ENCODE measurements around the gene C2orf74.
A peak's percentile ranks its signal among the peaks of the same experiment; 100 is the strongest.
"Not testable (repeated sequence)": the region's sequence is repeated elsewhere in the genome, so short reads cannot be mapped to it uniquely, and the experiment has no call there.

C2orf74 gene

GRCh38 chr2:61180686-61181085 lies 18.7 kb downstream of the C2orf74 start:
- Mint-ChIP-seq H3K27ac (peak overlapping the region; percentile 89), H3K4me3 (peak overlapping the region; percentile 32), H3K4me1 (peaks cover 54% of the 10 kb centered on the region), H3K27me3 (no peaks in the 10 kb centered on the region), H3K36me3 (peaks cover 60% of the 10 kb centered on the region), H3K9me3 (no peaks in the 10 kb centered on the region)
- no peak for ATAC-seq

- peak overlapping the region; percentile 30 for H3K4me3 Mint-ChIP-seq
- H3K9me3 Mint-ChIP-seq = no peaks in the 10 kb centered on the region
- H3K36me3 Mint-ChIP-seq = peaks cover 68% of the 10 kb centered on the region
- H3K27ac Mint-ChIP-seq = peak overlapping the region; percentile 89
- H3K27me3 Mint-ChIP-seq = no peaks in the 10 kb centered on the region
- ATAC-seq = no peak
- H3K4me1 Mint-ChIP-seq = peaks cover 49% of the 10 kb centered on the region
Observed at GRCh38 chr2:61181382-61182058, 19.5 kb downstream of the C2orf74 start.

- peaks cover 71% of the 10 kb centered on the region for H3K36me3 Mint-ChIP-seq
- no peak overlapping the region for H3K4me3 Mint-ChIP-seq
- peak overlapping the region; percentile 89 for H3K27ac Mint-ChIP-seq
- H3K27me3 Mint-ChIP-seq = no peaks in the 10 kb centered on the region
- no peaks in the 10 kb centered on the region for H3K9me3 Mint-ChIP-seq
- H3K4me1 Mint-ChIP-seq = peaks cover 48% of the 10 kb centered on the region
- no peak for ATAC-seq
Observed at GRCh38 chr2:61182059-61182383, 20.0 kb downstream of the C2orf74 start.

GRCh38 chr2:61183795-61184194 lies 21.8 kb downstream of the C2orf74 start:
- no peaks in the 10 kb centered on the region for H3K9me3 Mint-ChIP-seq
- H3K4me1 Mint-ChIP-seq = peaks cover 38% of the 10 kb centered on the region
- peaks cover 75% of the 10 kb centered on the region for H3K36me3 Mint-ChIP-seq
- H3K27me3 Mint-ChIP-seq = no peaks in the 10 kb centered on the region
- H3K4me3 Mint-ChIP-seq = no peak overlapping the region
- no peak for ATAC-seq
- no peak overlapping the region for H3K27ac Mint-ChIP-seq

GRCh38 chr2:61184263-61184662 lies 22.3 kb downstream of the C2orf74 start:
- no peak for ATAC-seq
- no peak overlapping the region for H3K27ac Mint-ChIP-seq
- H3K36me3 Mint-ChIP-seq = peaks cover 76% of the 10 kb centered on the region
- H3K4me3 Mint-ChIP-seq = no peak overlapping the region
- H3K4me1 Mint-ChIP-seq = peaks cover 33% of the 10 kb centered on the region
- H3K9me3 Mint-ChIP-seq = no peaks in the 10 kb centered on the region
- no peaks in the 10 kb centered on the region for H3K27me3 Mint-ChIP-seq

- Mint-ChIP-seq H3K27me3 (no peaks in the 10 kb centered on the region), H3K4me3 (no peak overlapping the region), H3K36me3 (peaks cover 74% of the 10 kb centered on the region), H3K4me1 (peaks cover 23% of the 10 kb centered on the region), H3K27ac (no peak overlapping the region), H3K9me3 (no peaks in the 10 kb centered on the region)
- no peak for ATAC-seq
Observed at GRCh38 chr2:61185231-61185728, 23.3 kb downstream of the C2orf74 start.

- H3K36me3 Mint-ChIP-seq = peaks cover 71% of the 10 kb centered on the region
- no peak for ATAC-seq
- peak overlapping the region; percentile 27 for H3K27ac Mint-ChIP-seq
- no peaks in the 10 kb centered on the region for H3K27me3 Mint-ChIP-seq
- H3K9me3 Mint-ChIP-seq = no peaks in the 10 kb centered on the region
- H3K4me3 Mint-ChIP-seq = no peak overlapping the region
- peaks cover 6% of the 10 kb centered on the region for H3K4me1 Mint-ChIP-seq
Observed at GRCh38 chr2:61187085-61187484, 25.1 kb downstream of the C2orf74 start.

GRCh38 chr2:61193670-61194561 lies 31.9 kb downstream of the C2orf74 start:
- H3K36me3 Mint-ChIP-seq = peaks cover 38% of the 10 kb centered on the region
- peak overlapping the region; percentile 22 for H3K27ac Mint-ChIP-seq
- ATAC-seq = no peak
- no peak overlapping the region for H3K4me3 Mint-ChIP-seq
- no peaks in the 10 kb centered on the region for H3K9me3 Mint-ChIP-seq
- no peaks in the 10 kb centered on the region for H3K4me1 Mint-ChIP-seq
- H3K27me3 Mint-ChIP-seq = no peaks in the 10 kb centered on the region

GRCh38 chr2:61194646-61195045 lies 32.7 kb downstream of the C2orf74 start:
- H3K9me3 Mint-ChIP-seq, H3K27ac Mint-ChIP-seq, H3K4me3 Mint-ChIP-seq, ATAC-seq, H3K4me1 Mint-ChIP-seq, H3K27me3 Mint-ChIP-seq: not testable (repeated sequence)
- H3K36me3 Mint-ChIP-seq = peaks cover 37% of the 10 kb centered on the region

GRCh38 chr2:61196671-61197070 lies 34.7 kb downstream of the C2orf74 start:
- no peaks in the 10 kb centered on the region for H3K27me3 Mint-ChIP-seq
- no peak overlapping the region for H3K4me3 Mint-ChIP-seq
- H3K9me3 Mint-ChIP-seq = no peaks in the 10 kb centered on the region
- H3K27ac Mint-ChIP-seq = no peak overlapping the region
- no peak for ATAC-seq
- H3K36me3 Mint-ChIP-seq = peaks cover 36% of the 10 kb centered on the region
- no peaks in the 10 kb centered on the region for H3K4me1 Mint-ChIP-seq

- no peak overlapping the region for H3K4me3 Mint-ChIP-seq
- peaks cover 62% of the 10 kb centered on the region for H3K36me3 Mint-ChIP-seq
- H3K27me3 Mint-ChIP-seq = no peaks in the 10 kb centered on the region
- no peaks in the 10 kb centered on the region for H3K4me1 Mint-ChIP-seq
- ATAC-seq = no peak
- H3K9me3 Mint-ChIP-seq = no peaks in the 10 kb centered on the region
- H3K27ac Mint-ChIP-seq = no peak overlapping the region
Observed at GRCh38 chr2:61205132-61205531, 43.1 kb downstream of the C2orf74 start.

- H3K9me3 Mint-ChIP-seq = no peaks in the 10 kb centered on the region
- H3K4me3 Mint-ChIP-seq = no peak overlapping the region
- no peaks in the 10 kb centered on the region for H3K4me1 Mint-ChIP-seq
- no peak for ATAC-seq
- H3K27ac Mint-ChIP-seq = no peak overlapping the region
- H3K36me3 Mint-ChIP-seq = peaks cover 29% of the 10 kb centered on the region
- H3K27me3 Mint-ChIP-seq = no peaks in the 10 kb centered on the region
Observed at GRCh38 chr2:61210332-61210981, 48.5 kb downstream of the C2orf74 start.

- Mint-ChIP-seq H3K36me3 (peaks cover 17% of the 10 kb centered on the region), H3K9me3 (no peaks in the 10 kb centered on the region), H3K27ac (no peak overlapping the region), H3K4me3 (no peak overlapping the region), H3K27me3 (no peaks in the 10 kb centered on the region), H3K4me1 (no peaks in the 10 kb centered on the region)
- ATAC-seq = no peak
Observed at GRCh38 chr2:61214171-61214570, 52.2 kb downstream of the C2orf74 start.

Data from stimulated activated memory B cell treated with anti-CD40 and anti-IgM and Interleukin-4, amounts not matched to agents 10 μg/mL and 1 μg/mL and 100 μg/mL, for 72 hours (primary cell).